HL-60 (cell line): Measurements from ENCODE around the gene ZMIZ1.

Experiments
- DNase-seq, 2 experiments: peaks; one replicate each; pipeline ENCODE4 v3.0.0-alpha.2; 2010 to 2020; ENCODE audit warnings: low read depth in 1 of 2, low spot score in 1 of 2
- H3K27ac ChIP-seq: fragments of 250-450 bp; sonication (Bioruptor Pico); replicated peaks from 2 replicates; pipeline ENCODE4 v1.5.1; 2020; ENCODE audit warnings: mild to moderate bottlenecking, moderate library complexity
- H3K27me3 ChIP-seq: fragments of 250-450 bp; sonication (Bioruptor Pico); 2 replicates; pipeline ENCODE4 v1.5.1; 2021; ENCODE audit warnings: mild to moderate bottlenecking, moderate library complexity; ENCODE audit not compliant: insufficient read depth, poor library complexity, severe bottlenecking
- H3K4me3 ChIP-seq: replicated peaks from 2 replicates; pipeline ENCODE4 v1.5.1; 2011; ENCODE audit warnings: mild to moderate bottlenecking, control low read depth, low read length; ENCODE audit not compliant: insufficient read depth
- CTCF ChIP-seq: IDR thresholded peaks from one replicate; pipeline ENCODE4 v1.5.1; 2011; ENCODE audit warnings: low read length, control low read depth, inconsistent platforms; ENCODE audit not compliant: insufficient read depth
- GABPA ChIP-seq: IDR thresholded peaks from 2 replicates; pipeline ENCODE4 v1.6.1; 2012; ENCODE audit warnings: low read depth
- POLR2AphosphoS5 ChIP-seq: IDR thresholded peaks from 2 replicates; pipeline ENCODE4 v1.6.1; 2012; ENCODE audit warnings: low read depth
- REST ChIP-seq: IDR thresholded peaks from 2 replicates; pipeline ENCODE4 v1.6.1; 2012; ENCODE audit warnings: low read depth; ENCODE audit not compliant: insufficient replicate concordance
- SPI1 ChIP-seq: IDR thresholded peaks from 2 replicates; pipeline ENCODE4 v1.6.1; 2012; ENCODE audit warnings: low read depth, mild to moderate bottlenecking, borderline replicate concordance

The ZMIZ1 gene

DNA sequence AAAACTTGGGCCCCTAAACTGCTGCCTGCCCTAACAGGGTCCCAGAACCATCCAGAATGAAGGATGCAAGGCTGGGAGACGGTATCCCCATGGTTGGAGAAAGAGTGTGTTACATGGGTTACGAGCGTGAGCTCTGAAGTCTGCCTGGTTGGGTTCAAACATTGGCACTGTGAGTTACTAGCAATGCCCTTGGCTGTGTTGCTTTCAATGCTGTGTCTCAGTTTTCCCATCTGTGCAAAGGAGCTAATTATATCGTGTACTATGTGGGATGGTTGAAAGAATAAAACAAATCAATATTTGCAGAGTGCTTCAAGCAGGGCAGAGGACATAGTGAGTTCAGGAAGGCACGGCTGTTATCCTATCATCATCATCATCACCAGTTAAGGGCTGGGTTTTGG lies 114.7 kb downstream of the ZMIZ1 start:
- TF ChIP-seq SPI1 (no peak), REST (no peak), GABPA (no peak), POLR2AphosphoS5 (no peak), CTCF (no peak)
- no peak for DNase-seq
- Histone ChIP-seq H3K4me3 (no peak overlapping the region), H3K27ac (no peak overlapping the region), H3K27me3 (no peaks in the 10 kb centered on the region)

- H3K27me3 ChIP-seq = no peaks in the 10 kb centered on the region
- DNase-seq = no peak
- TF ChIP-seq REST (no peak), SPI1 (no peak), POLR2AphosphoS5 (no peak)
- H3K4me3 ChIP-seq = no peak overlapping the region
- no peak overlapping the region for H3K27ac ChIP-seq
Measured at GRCh38 chr10:79184145-79184625, 115.4 kb downstream of the ZMIZ1 start.

- TF ChIP-seq GABPA (no peak), CTCF (no peak), REST (no peak), SPI1 (no peak), POLR2AphosphoS5 (no peak)
- no peak for DNase-seq
- H3K27me3 ChIP-seq = no peaks in the 10 kb centered on the region
- no peak overlapping the region for H3K27ac ChIP-seq
- no peak overlapping the region for H3K4me3 ChIP-seq
Measured at GRCh38 chr10:79184657-79185056, 115.9 kb downstream of the ZMIZ1 start.
